HCT116 (cell line): ENCODE results near the gene TNFRSF19. TPM values are rescaled to one million over a fixed set of nuclear protein-coding genes. Genes with fewer than 3 reads are reported as not detected.

Experiments used
- ATAC-seq: fragments of 200-7000 bp; cut with Tn5 transposase; 2 replicates; pipeline ENCODE4 v1.9.1; 2020; ENCODE audit warnings: mild to moderate bottlenecking, moderate library complexity
- BruUV-seq: library from RNA; stranded (reverse); fragments of 400-500 nt; replicated peaks from 2 replicates; lab custom pipeline; 2021; lab: Mats Ljungman, UMichigan
- CTCF ChIA-PET: fragments of 300-600 bp; sonication (Branson Sonifier 250); formaldehyde crosslinking; loops from one replicate; lab custom pipeline; 2021; ENCODE audit warnings: antibody characterized with exemption; lab: Charles Lee
- POLR2A ChIA-PET: fragments of 300-600, 350-600 bp; sonication (Branson Sonifier 250); formaldehyde crosslinking; loops from one replicate; lab custom pipeline; 2021; ENCODE audit warnings: antibody characterized with exemption; lab: Charles Lee
- RAD21 ChIA-PET, 2 experiments: fragments of 300-600 bp; sonication (Branson Sonifier 250); formaldehyde crosslinking; loops; one replicate each; lab custom pipeline; 2023; ENCODE audit warnings: low total read pairs in 2 of 2; ENCODE audit not compliant: uncharacterized antibody in 2 of 2, unreplicated experiment in 2 of 2, low non-redundant PET in 1 of 2; lab: Charles Lee
- DNase-seq: peaks from one replicate; pipeline ENCODE4 v3.0.0-alpha.2; 2010; ENCODE audit warnings: low read depth, low spot score
- H2AFZ ChIP-seq: fragments of 200-600 bp; shearing (Covaris generic), sonication (generic); 2 replicates; pipeline ENCODE4 v1.6.1; 2017; ENCODE audit warnings: low read depth, mixed run types, mixed read lengths, antibody characterized with exemption, low read length; ENCODE audit not compliant: poor library complexity, severe bottlenecking
- H3K27ac ChIP-seq: 2 replicates; pipeline ENCODE4 v1.5.1; 2012; ENCODE audit warnings: low read depth, low read length
- H3K27me3 ChIP-seq: fragments of 200-600 bp; sonication (generic); 2 replicates; pipeline ENCODE4 v1.6.1; 2016; ENCODE audit warnings: mixed run types, low read length, mixed read lengths; ENCODE audit not compliant: insufficient read depth
- H3K36me3 ChIP-seq, 2 experiments: fragments of 200-500 bp in 1 of 2; fragments of 200-600 bp in 1 of 2; sonication (Bioruptor generic) in 1 of 2; sonication (generic) in 1 of 2; 2 replicates each; pipeline versions ENCODE4 v1.5.1 to v1.6.1; 2014 to 2016; ENCODE audit warnings: low read length in 2 of 2, inconsistent platforms in 1 of 2, mixed read lengths in 1 of 2, mixed run types in 1 of 2; ENCODE audit not compliant: insufficient read depth in 2 of 2, control insufficient read depth in 1 of 2
- H3K4me1 ChIP-seq, 2 experiments: fragments of 200-600 bp in 1 of 2; sonication (generic) in 1 of 2; 2 replicates each; pipeline versions ENCODE4 v1.5.1 to v1.6.1; 2012 to 2017; ENCODE audit warnings: low read length in 2 of 2, inconsistent platforms in 1 of 2, mild to moderate bottlenecking in 1 of 2, mixed read lengths in 1 of 2, mixed run types in 1 of 2, moderate library complexity in 1 of 2; ENCODE audit not compliant: insufficient read depth in 2 of 2, control insufficient read depth in 1 of 2
- H3K4me2 ChIP-seq: fragments of 200-600 bp; sonication (generic); 2 replicates; pipeline ENCODE4 v1.6.1; 2017; ENCODE audit warnings: mixed run types, low read length, mixed read lengths
- H3K4me3 ChIP-seq, 2 experiments: fragments of 200-600 bp in 1 of 2; sonication (generic) in 1 of 2; replicated peaks in 1 of 2; 2 replicates each; pipeline ENCODE4 v1.5.1; 2011 to 2016; ENCODE audit warnings: low read length in 2 of 2, control low read depth in 1 of 2, low read depth in 1 of 2, mild to moderate bottlenecking in 1 of 2, mixed read lengths in 1 of 2, mixed run types in 1 of 2
- H3K79me2 ChIP-seq: fragments of 200-600 bp; sonication (generic); 2 replicates; pipeline ENCODE4 v1.6.1; 2017; ENCODE audit warnings: mild to moderate bottlenecking, mixed run types, low read length, moderate library complexity, mixed read lengths; ENCODE audit not compliant: insufficient read depth
- H3K9ac ChIP-seq: fragments of 200-600 bp; sonication (generic); 2 replicates; pipeline ENCODE4 v1.6.1; 2016; ENCODE audit warnings: low read length, mixed read lengths
- H3K9me2 ChIP-seq: fragments of 200-600 bp; sonication (generic), shearing (Covaris generic); 2 replicates; pipeline ENCODE4 v1.6.1; 2017; ENCODE audit warnings: mixed run types, mild to moderate bottlenecking, moderate library complexity; ENCODE audit not compliant: insufficient read depth
- H3K9me3 ChIP-seq, 2 experiments: fragments of 200-500 bp in 1 of 2; fragments of 200-600 bp in 1 of 2; sonication (Bioruptor generic) in 1 of 2; sonication (generic) in 1 of 2; 2 replicates each; pipeline ENCODE4 v1.6.1; 2014 to 2017; ENCODE audit warnings: low read length in 2 of 2, mixed read lengths in 2 of 2, inconsistent platforms in 1 of 2, low read depth in 1 of 2, mild to moderate bottlenecking in 1 of 2, mixed run types in 1 of 2, moderate library complexity in 1 of 2; ENCODE audit not compliant: control insufficient read depth in 1 of 2, insufficient read depth in 1 of 2
- H4K20me1 ChIP-seq: fragments of 200-600 bp; sonication (generic), shearing (Covaris generic); 2 replicates; pipeline ENCODE4 v1.6.1; 2017; ENCODE audit warnings: mixed run types, mild to moderate bottlenecking, moderate library complexity; ENCODE audit not compliant: insufficient read depth
- CTCF ChIP-seq, 3 experiments: fragments of 200-600 bp in 1 of 3; sonication (generic) in 1 of 3; IDR thresholded peaks in 2 of 3; conservative IDR thresholded peaks in 1 of 3; 2 replicates each; pipeline ENCODE4 v1.5.1; 2012 to 2017; ENCODE audit warnings: low read depth in 2 of 3, low read length in 2 of 3, antibody characterized with exemption in 1 of 3, borderline replicate concordance in 1 of 3, control low read depth in 1 of 3, mild to moderate bottlenecking in 1 of 3, mixed read lengths in 1 of 3, mixed run types in 1 of 3, moderate library complexity in 1 of 3; ENCODE audit not compliant: insufficient read depth in 1 of 3
- EGR1 ChIP-seq: IDR thresholded peaks from 2 replicates; pipeline ENCODE4 v1.6.1; 2012; ENCODE audit warnings: low read depth
- EZH2 ChIP-seq: fragments of 200-600 bp; sonication (generic); IDR thresholded peaks from 2 replicates; pipeline ENCODE4 v1.6.1; 2017; ENCODE audit warnings: antibody characterized with exemption, mixed run types
- intact Hi-C: fragments of 100-400 bp; cut with micrococcal nuclease; formaldehyde crosslinking; loops from 2 replicates; pipeline ENCODE4 v1.10.0; 2022
- total RNA-seq: library from RNA; stranded (reverse); gene quantifications from one replicate; pipeline ENCODE4 v1.2.1, GENCODE V29; 2021; ENCODE audit not compliant: unreplicated experiment

TNFRSF19 gene
- total RNA-seq, 1 experiment from 2014 or later, result 1.1 TPM

- H3K4me1 ChIP-seq, result peaks cover 0 to 5% of the 10 kb centered on the region in 2 experiments; a peak in 1 of 4 replicates
- no peaks in the 10 kb centered on the region for H3K79me2 ChIP-seq
- no peaks in the 10 kb centered on the region for H3K36me3 ChIP-seq
- H2AFZ ChIP-seq, result no peak overlapping the region
- no peaks in the 10 kb centered on the region for H4K20me1 ChIP-seq
- ChIA-PET RAD21 (no interaction called here), POLR2A (no interaction called here), CTCF (no interaction called here)
- no peak overlapping the region for H3K4me3 ChIP-seq
- no peak overlapping the region for H3K4me2 ChIP-seq
- DNase-seq (no peak), ATAC-seq (no peak)
- H3K27ac ChIP-seq, result no peak overlapping the region
- no peaks in the 10 kb centered on the region for H3K9me3 ChIP-seq
- intact Hi-C loops, result no loop called here
- no TSS peak for BruUV-seq
- H3K9ac ChIP-seq, result no peak overlapping the region
- H3K9me2 ChIP-seq, result no peaks in the 10 kb centered on the region
- TF ChIP-seq CTCF (IDR thresholded peaks at IDR 0.05 in 2 of 3, conservative IDR thresholded peaks at IDR 0.05 in 1 of 3; ENCODE audit: borderline replicate concordance in 1 of 3, insufficient read depth in 1 of 3, low read depth in 2 of 3, low read length in 2 of 3), result no peak
- TF ChIP-seq EZH2, result no peak
- H3K27me3 ChIP-seq, result peaks cover 6% of the 10 kb centered on the region; the same call in 1 of the 2 replicates
These were observed 43.4 kb downstream of the TNFRSF19 start for GRCh38 chr13:23613596-23613995.

- RAD21 ChIA-PET, result no interaction called here
- ATAC-seq, result no peak
These were observed 45.3 kb downstream of the TNFRSF19 start for GRCh38 chr13:23615395-23616081.

More at GRCh38 chr13:23615395-23616081, 45.3 kb downstream of the TNFRSF19 start:
- H3K27ac ChIP-seq, result no peak overlapping the region
- no peaks in the 10 kb centered on the region for H4K20me1 ChIP-seq
- no peak for DNase-seq
- H3K4me1 ChIP-seq, result peaks cover 0 to 6% of the 10 kb centered on the region in 2 experiments; a peak in 1 of 4 replicates
- no peaks in the 10 kb centered on the region for H3K36me3 ChIP-seq
- no peak overlapping the region for H3K9ac ChIP-seq
- H3K4me3 ChIP-seq, result no peak overlapping the region
- POLR2A ChIA-PET, result no interaction called here
- no peaks in the 10 kb centered on the region for H3K9me2 ChIP-seq
- CTCF ChIA-PET, result no interaction called here
- H3K79me2 ChIP-seq, result no peaks in the 10 kb centered on the region
- H3K9me3 ChIP-seq, result no peaks in the 10 kb centered on the region
- intact Hi-C loops, result no loop called here
- no TSS peak for BruUV-seq
- H3K27me3 ChIP-seq, result peaks cover 6% of the 10 kb centered on the region; the same call in 1 of the 2 replicates
- no peak overlapping the region for H3K4me2 ChIP-seq
- H2AFZ ChIP-seq, result no peak overlapping the region
- no peak for TF ChIP-seq EGR1
